Trophoblast cell (in vitro differentiated cells and primary cell): ENCODE data around the gene SDC3.

Source experiments
- DNase-seq, 2 donors: peaks; one replicate each; pipeline ENCODE4 v3.0.0-alpha.2; 2016
- H2AFZ ChIP-seq: 2 replicates; pipeline ENCODE4 v1.6.1; 2013; ENCODE audit warnings: low read length, moderate library complexity, mild to moderate bottlenecking; ENCODE audit not compliant: insufficient read depth, poor library complexity
- H2AK5ac ChIP-seq: 2 replicates; pipeline ENCODE4 v1.6.1; 2013; ENCODE audit warnings: mild to moderate bottlenecking, low read length
- H2BK120ac ChIP-seq: 2 replicates; pipeline ENCODE4 v1.6.1; 2013; ENCODE audit warnings: low read length, mild to moderate bottlenecking, moderate library complexity; ENCODE audit not compliant: insufficient read depth, poor library complexity
- H2BK12ac ChIP-seq: 2 replicates; pipeline ENCODE4 v1.6.1; 2013; ENCODE audit warnings: mild to moderate bottlenecking, low read length, moderate library complexity
- H2BK5ac ChIP-seq: 2 replicates; pipeline ENCODE4 v1.6.1; 2013; ENCODE audit warnings: low read length, low read depth, moderate library complexity, mild to moderate bottlenecking; ENCODE audit not compliant: poor library complexity
- H3K14ac ChIP-seq: 2 replicates; pipeline ENCODE4 v1.6.1; 2013; ENCODE audit warnings: mild to moderate bottlenecking, low read length
- H3K18ac ChIP-seq: 2 replicates; pipeline ENCODE4 v1.6.1; 2013; ENCODE audit warnings: mild to moderate bottlenecking, low read length
- H3K23ac ChIP-seq: 2 replicates; pipeline ENCODE4 v1.6.1; 2013; ENCODE audit warnings: low read length
- H3K27ac ChIP-seq: 2 replicates; pipeline ENCODE4 v1.5.1; 2013; ENCODE audit warnings: low read depth, mild to moderate bottlenecking, inconsistent platforms, low read length, moderate library complexity
- H3K27me3 ChIP-seq: 2 replicates; pipeline ENCODE4 v1.6.1; 2013; ENCODE audit warnings: inconsistent platforms, mild to moderate bottlenecking, low read length, moderate library complexity; ENCODE audit not compliant: insufficient read depth
- H3K36me3 ChIP-seq, 2 experiments: 1 replicate in 1 of 2; 2 replicates in 1 of 2; pipeline ENCODE4 v1.6.1; 2013; ENCODE audit warnings: low read length in 2 of 2, mild to moderate bottlenecking in 2 of 2, moderate library complexity in 1 of 2; ENCODE audit not compliant: insufficient read depth in 2 of 2, control insufficient read depth in 1 of 2
- H3K4ac ChIP-seq: 2 replicates; pipeline ENCODE4 v1.6.1; 2013; ENCODE audit warnings: low read depth, mild to moderate bottlenecking, low read length, moderate library complexity
- H3K4me1 ChIP-seq, 2 experiments: 1 replicate in 1 of 2; 2 replicates in 1 of 2; pipeline ENCODE4 v1.6.1; 2013; ENCODE audit warnings: low read length in 2 of 2, mild to moderate bottlenecking in 2 of 2, moderate library complexity in 1 of 2; ENCODE audit not compliant: insufficient read depth in 2 of 2, control insufficient read depth in 1 of 2
- H3K4me2 ChIP-seq: 2 replicates; pipeline ENCODE4 v1.6.1; 2013; ENCODE audit warnings: inconsistent platforms, mild to moderate bottlenecking, low read length, moderate library complexity
- H3K4me3 ChIP-seq: 2 replicates; pipeline ENCODE4 v1.5.1; 2013; ENCODE audit warnings: mild to moderate bottlenecking, low read depth, low read length, inconsistent platforms
- H3K79me1 ChIP-seq: one replicate; pipeline ENCODE4 v1.6.1; 2013; ENCODE audit warnings: low read length
- H3K79me2 ChIP-seq: 2 replicates; pipeline ENCODE4 v1.6.1; 2013; ENCODE audit warnings: low read length, mild to moderate bottlenecking; ENCODE audit not compliant: control insufficient read depth, insufficient read depth, poor library complexity
- H3K9ac ChIP-seq: 2 replicates; pipeline ENCODE4 v1.6.1; 2013; ENCODE audit warnings: mild to moderate bottlenecking, low read length
- H3K9me3 ChIP-seq: 2 replicates; pipeline ENCODE4 v1.6.1; 2013; ENCODE audit warnings: low read depth, mild to moderate bottlenecking, control low read depth, inconsistent platforms, low read length; ENCODE audit not compliant: insufficient read depth
- H4K12ac ChIP-seq: 2 replicates; pipeline ENCODE4 v1.6.1; 2013; ENCODE audit warnings: low read depth, mild to moderate bottlenecking, low read length, moderate library complexity
- H4K8ac ChIP-seq: 2 replicates; pipeline ENCODE4 v1.6.1; 2013; ENCODE audit warnings: low read depth, mild to moderate bottlenecking, low read length, moderate library complexity
- H4K91ac ChIP-seq: one replicate; pipeline ENCODE4 v1.6.1; 2013; ENCODE audit warnings: low read depth, mild to moderate bottlenecking, low read length, moderate library complexity
- WGBS: extraction: QIAGEN DNeasy Blood & Tissue Kit; methylation state at CpG from one replicate; pipeline ENCODE4 v1.1.7; 2013; ENCODE audit warnings: missing lambda C conversion rate; ENCODE audit not compliant: insufficient read length, insufficient coverage; ENCODE audit errors: extremely low coverage; 5-methylcytosine and 5-hydroxymethylcytosine counted together

The SDC3 gene

GRCh38 chr1:30848130-30848529, 60.4 kb downstream of the SDC3 start:
- Histone ChIP-seq H3K27ac (no peak overlapping the region), H2BK5ac (no peak overlapping the region), H3K14ac (no peak overlapping the region), H2AK5ac (no peak overlapping the region), H3K23ac (no peak overlapping the region), H3K18ac (no peak overlapping the region), H3K4ac (no peak overlapping the region), H4K91ac (no peak overlapping the region), H3K79me2 (no peaks in the 10 kb centered on the region), H3K79me1 (peaks cover 2% of the 10 kb centered on the region), H3K9me3 (no peaks in the 10 kb centered on the region), H4K8ac (no peak overlapping the region), H4K12ac (no peak overlapping the region), H3K4me1 (peaks cover 5 to 9% of the 10 kb centered on the region in 2 experiments), H3K4me3 (no peak overlapping the region), H2BK120ac (no peak overlapping the region), H2AFZ (no peak overlapping the region), H3K4me2 (no peak overlapping the region), H2BK12ac (no peak overlapping the region), H3K9ac (no peak overlapping the region), H3K27me3 (no peaks in the 10 kb centered on the region), H3K36me3 (no peaks in the 10 kb centered on the region)
- no CpG with 5 or more reads among the region's 5 CpGs for WGBS
- DNase-seq: no peak

GRCh38 chr1:30847358-30847972, 61.1 kb downstream of the SDC3 start:
- peak overlapping the region; percentile 48 for H2AFZ ChIP-seq
- H4K8ac ChIP-seq: peak overlapping the region; percentile 89
- H2BK120ac ChIP-seq: no peak overlapping the region
- H2BK12ac ChIP-seq: peak overlapping the region; percentile 5
- H3K23ac ChIP-seq: no peak overlapping the region
- no peak overlapping the region for H3K18ac ChIP-seq
- no peaks in the 10 kb centered on the region for H3K79me2 ChIP-seq
- no peak overlapping the region for H3K9ac ChIP-seq
- H3K9me3 ChIP-seq: no peaks in the 10 kb centered on the region
- DNase-seq: peak in 1 of 2 donors; percentile 11
- H3K36me3 ChIP-seq: no peaks in the 10 kb centered on the region
- no peak overlapping the region for H3K4me2 ChIP-seq
- peak overlapping the region; percentile 60 for H4K12ac ChIP-seq
- no peak overlapping the region for H3K4me3 ChIP-seq
- peaks cover 2% of the 10 kb centered on the region for H3K79me1 ChIP-seq
- no peak overlapping the region for H2BK5ac ChIP-seq
- no peak overlapping the region for H3K4ac ChIP-seq
- peaks cover 5 to 9% of the 10 kb centered on the region in 2 experiments for H3K4me1 ChIP-seq
- H3K27me3 ChIP-seq: no peaks in the 10 kb centered on the region
- H3K27ac ChIP-seq: no peak overlapping the region
- peak overlapping the region; percentile 65 for H4K91ac ChIP-seq
- H2AK5ac ChIP-seq: no peak overlapping the region
- peak overlapping the region; percentile 6 for H3K14ac ChIP-seq
- WGBS: no CpG with 5 or more reads among the region's 17 CpGs

- Histone ChIP-seq H2AFZ (no peak overlapping the region), H3K4me3 (no peak overlapping the region), H2BK120ac (no peak overlapping the region), H3K9me3 (peaks cover 1% of the 10 kb centered on the region), H4K8ac (no peak overlapping the region), H3K14ac (no peak overlapping the region), H3K9ac (no peak overlapping the region), H3K27me3 (no peaks in the 10 kb centered on the region), H3K79me2 (no peaks in the 10 kb centered on the region), H2BK5ac (no peak overlapping the region), H3K18ac (no peak overlapping the region), H3K4me1 (peaks cover 5 to 9% of the 10 kb centered on the region in 2 experiments), H4K12ac (no peak overlapping the region), H4K91ac (no peak overlapping the region), H3K27ac (no peak overlapping the region), H3K79me1 (peaks cover 2% of the 10 kb centered on the region), H3K36me3 (no peaks in the 10 kb centered on the region), H2BK12ac (no peak overlapping the region), H3K23ac (no peak overlapping the region), H3K4me2 (no peak overlapping the region), H2AK5ac (no peak overlapping the region), H3K4ac (no peak overlapping the region)
- no peak for DNase-seq
- WGBS: no CpG with 5 or more reads among the region's 6 CpGs
These were observed 62.0 kb downstream of the SDC3 start for GRCh38 chr1:30846587-30846986.

GRCh38 chr1:30845904-30846290, 62.7 kb downstream of the SDC3 start:
- Histone ChIP-seq H3K36me3 (no peaks in the 10 kb centered on the region), H2AK5ac (no peak overlapping the region), H2BK12ac (no peak overlapping the region), H3K14ac (no peak overlapping the region), H2BK5ac (no peak overlapping the region), H2AFZ (no peak overlapping the region), H4K12ac (no peak overlapping the region), H3K79me1 (peaks cover 2% of the 10 kb centered on the region), H4K8ac (no peak overlapping the region), H3K4ac (no peak overlapping the region), H3K79me2 (no peaks in the 10 kb centered on the region), H2BK120ac (no peak overlapping the region), H3K4me3 (no peak overlapping the region), H3K27ac (no peak overlapping the region), H3K4me1 (peaks cover 5 to 9% of the 10 kb centered on the region in 2 experiments), H3K23ac (no peak overlapping the region), H3K9ac (no peak overlapping the region), H3K18ac (no peak overlapping the region), H3K4me2 (no peak overlapping the region), H3K27me3 (no peaks in the 10 kb centered on the region), H3K9me3 (peaks cover 1% of the 10 kb centered on the region), H4K91ac (no peak overlapping the region)
- DNase-seq: no peak
- no CpG with 5 or more reads among the region's 7 CpGs for WGBS
